Natural killer cell treated with Interleukin-12 subunit alpha and Interleukin-12 subunit beta and Interleukin-15 and Interleukin-18, amount 100 ng/mL, for 72 hours (primary cell): Measurements from ENCODE around the gene ATG4A. TPM values are rescaled to one million over a fixed set of nuclear protein-coding genes. Genes with fewer than 3 reads are reported as not detected.

ENCODE experiments used
- ATAC-seq, 2 donors: fragments of 150-1000 bp; cut with Tn5 transposase in 1 of 2; sonication (Bioruptor Pico), chemical (Tn5 transposase) in 1 of 2; 2 replicates each; pipeline ENCODE4 v1.10.0; 2021
- DNase-seq: peaks from one replicate; pipeline ENCODE4 v3.0.0; 2022; ENCODE audit warnings: low spot score
- H3K27ac Mint-ChIP-seq, 2 donors: 1 replicate in 1 of 2; 2 replicates in 1 of 2; pipeline ENCODE4 v1.8.0; 2022; ENCODE audit warnings: mixed read lengths in 2 of 2, mild to moderate bottlenecking in 1 of 2, moderate library complexity in 1 of 2
- H3K27me3 Mint-ChIP-seq, 2 donors: 1 replicate in 1 of 2; 2 replicates in 1 of 2; pipeline ENCODE4 v1.8.0; 2022; ENCODE audit warnings: mixed read lengths in 2 of 2
- H3K36me3 Mint-ChIP-seq: one replicate; pipeline ENCODE4 v1.8.0; 2022; ENCODE audit warnings: mixed read lengths
- H3K4me1 Mint-ChIP-seq, 2 donors: 1 replicate in 1 of 2; 2 replicates in 1 of 2; pipeline ENCODE4 v1.8.0; 2022; ENCODE audit warnings: low read depth in 2 of 2, mixed read lengths in 2 of 2, mild to moderate bottlenecking in 1 of 2
- H3K4me3 Mint-ChIP-seq: one replicate; pipeline ENCODE4 v1.8.0; 2022; ENCODE audit warnings: mixed read lengths
- H3K9me3 Mint-ChIP-seq: 2 replicates; pipeline ENCODE4 v1.8.0; 2022; ENCODE audit warnings: mixed read lengths
- total RNA-seq, 2 donors: library from RNA; stranded (reverse); gene quantifications; one replicate each; pipeline ENCODE4 v1.2.3, GENCODE V29; 2022

Gene ATG4A
- total RNA-seq, 2 donors from 2014 or later, result 12.0 to 17.8 TPM

- Mint-ChIP-seq H3K27ac (no peak overlapping the region), H3K27me3 (peaks cover 0 to 3% of the 10 kb centered on the region in 2 donors)
- ATAC-seq, result no peak
Measured at GRCh38 chrX:108167211-108167872, 75.8 kb downstream of the ATG4A start.

GRCh38 chrX:108168961-108169740, 77.6 kb downstream of the ATG4A start:
- no peaks in the 10 kb centered on the region for H3K9me3 Mint-ChIP-seq
- peaks cover 0 to 8% of the 10 kb centered on the region in 2 donors for H3K27me3 Mint-ChIP-seq
- H3K36me3 Mint-ChIP-seq, result no peaks in the 10 kb centered on the region
- H3K4me1 Mint-ChIP-seq, result no peaks in the 10 kb centered on the region
- DNase-seq, result no peak
- no peak overlapping the region for H3K4me3 Mint-ChIP-seq
- no peak overlapping the region for H3K27ac Mint-ChIP-seq
- no peak for ATAC-seq

More at GRCh38 chrX:108167211-108167872, 75.8 kb downstream of the ATG4A start:
- Mint-ChIP-seq H3K9me3 (no peaks in the 10 kb centered on the region), H3K4me3 (no peak overlapping the region), H3K36me3 (no peaks in the 10 kb centered on the region), H3K4me1 (no peaks in the 10 kb centered on the region)
- no peak for DNase-seq

- H3K4me3 Mint-ChIP-seq, result no peak overlapping the region
- no peaks in the 10 kb centered on the region for H3K4me1 Mint-ChIP-seq
- H3K27me3 Mint-ChIP-seq, result peaks cover 0 to 8% of the 10 kb centered on the region in 2 donors
- no peaks in the 10 kb centered on the region for H3K9me3 Mint-ChIP-seq
- no peak overlapping the region for H3K27ac Mint-ChIP-seq
- DNase-seq (no peak), ATAC-seq (no peak)
- no peaks in the 10 kb centered on the region for H3K36me3 Mint-ChIP-seq
Measured at GRCh38 chrX:108169768-108170167, 78.2 kb downstream of the ATG4A start.

- no peak for ATAC-seq
- Mint-ChIP-seq H3K27ac (no peak overlapping the region), H3K4me1 (no peaks in the 10 kb centered on the region), H3K27me3 (peaks cover 0 to 8% of the 10 kb centered on the region in 2 donors), H3K36me3 (no peaks in the 10 kb centered on the region), H3K4me3 (no peak overlapping the region), H3K9me3 (no peaks in the 10 kb centered on the region)
- no peak for DNase-seq
Measured at GRCh38 chrX:108171671-108172070, 80.1 kb downstream of the ATG4A start.

- no peaks in the 10 kb centered on the region for H3K4me1 Mint-ChIP-seq
- DNase-seq, result no peak
- no peak overlapping the region for H3K4me3 Mint-ChIP-seq
- H3K9me3 Mint-ChIP-seq, result no peaks in the 10 kb centered on the region
- no peaks in the 10 kb centered on the region for H3K36me3 Mint-ChIP-seq
- H3K27me3 Mint-ChIP-seq, result peaks cover 0 to 10% of the 10 kb centered on the region in 2 donors
- no peak overlapping the region for H3K27ac Mint-ChIP-seq
- ATAC-seq, result no peak
Measured at GRCh38 chrX:108173874-108174273, 82.3 kb downstream of the ATG4A start.

GRCh38 chrX:108177351-108178142, 86.0 kb downstream of the ATG4A start:
- Mint-ChIP-seq H3K36me3 (no peaks in the 10 kb centered on the region), H3K4me3 (no peak overlapping the region), H3K27ac (no peak overlapping the region), H3K27me3 (peaks cover 0 to 12% of the 10 kb centered on the region in 2 donors), H3K4me1 (no peaks in the 10 kb centered on the region), H3K9me3 (no peaks in the 10 kb centered on the region)
- DNase-seq (no peak), ATAC-seq (no peak)

GRCh38 chrX:108178143-108178498, 86.5 kb downstream of the ATG4A start:
- ATAC-seq (no peak), DNase-seq (no peak)
- H3K9me3 Mint-ChIP-seq, result no peaks in the 10 kb centered on the region
- H3K27me3 Mint-ChIP-seq, result peaks cover 0 to 12% of the 10 kb centered on the region in 2 donors
- no peak overlapping the region for H3K27ac Mint-ChIP-seq
- H3K36me3 Mint-ChIP-seq, result no peaks in the 10 kb centered on the region
- no peaks in the 10 kb centered on the region for H3K4me1 Mint-ChIP-seq
- H3K4me3 Mint-ChIP-seq, result no peak overlapping the region

- Mint-ChIP-seq H3K9me3 (no peaks in the 10 kb centered on the region), H3K4me3 (no peak overlapping the region), H3K27me3 (peaks cover 0 to 14% of the 10 kb centered on the region in 2 donors), H3K27ac (no peak overlapping the region), H3K4me1 (no peaks in the 10 kb centered on the region), H3K36me3 (no peaks in the 10 kb centered on the region)
- no peak for DNase-seq
- ATAC-seq, result no peak
Measured at GRCh38 chrX:108186811-108187210, 95.2 kb downstream of the ATG4A start.

- no peak for ATAC-seq
- Mint-ChIP-seq H3K27me3 (peaks cover 8 to 17% of the 10 kb centered on the region in 2 donors), H3K4me3 (no peak overlapping the region), H3K9me3 (no peaks in the 10 kb centered on the region), H3K27ac (no peak overlapping the region), H3K4me1 (no peaks in the 10 kb centered on the region), H3K36me3 (no peaks in the 10 kb centered on the region)
- DNase-seq, result no peak
Measured at GRCh38 chrX:108198420-108198819, 106.8 kb downstream of the ATG4A start.

- Mint-ChIP-seq H3K4me1 (no peaks in the 10 kb centered on the region), H3K36me3 (no peaks in the 10 kb centered on the region), H3K9me3 (no peaks in the 10 kb centered on the region), H3K27me3 (peaks cover 8 to 23% of the 10 kb centered on the region in 2 donors), H3K27ac (no peak overlapping the region), H3K4me3 (no peak overlapping the region)
- ATAC-seq (no peak), DNase-seq (no peak)
Measured at GRCh38 chrX:108199041-108199440, 107.5 kb downstream of the ATG4A start.

- DNase-seq (no peak), ATAC-seq (no peak)
- H3K9me3 Mint-ChIP-seq, result no peaks in the 10 kb centered on the region
- no peaks in the 10 kb centered on the region for H3K36me3 Mint-ChIP-seq
- H3K27ac Mint-ChIP-seq, result no peak overlapping the region
- no peak overlapping the region for H3K4me3 Mint-ChIP-seq
- H3K4me1 Mint-ChIP-seq, result no peaks in the 10 kb centered on the region
- H3K27me3 Mint-ChIP-seq, result peaks cover 12 to 23% of the 10 kb centered on the region in 2 donors
Measured at GRCh38 chrX:108199691-108200090, 108.1 kb downstream of the ATG4A start.

GRCh38 chrX:108203540-108203939, 112.0 kb downstream of the ATG4A start:
- H3K4me1 Mint-ChIP-seq, result no peaks in the 10 kb centered on the region
- no peak for ATAC-seq
- H3K36me3 Mint-ChIP-seq, result no peaks in the 10 kb centered on the region
- peaks cover 16 to 34% of the 10 kb centered on the region in 2 donors for H3K27me3 Mint-ChIP-seq
- no peaks in the 10 kb centered on the region for H3K9me3 Mint-ChIP-seq
- no peak overlapping the region for H3K4me3 Mint-ChIP-seq
- H3K27ac Mint-ChIP-seq, result no peak overlapping the region
- DNase-seq, result no peak
